ENCODE measurements around the gene CSF3R.

- TF ChIP-seq POLR2A (IDR thresholded peaks at IDR 0.05; ENCODE audit: low read depth, low read length) (no peak), POLR2AphosphoS5 (IDR thresholded peaks at IDR 0.05; ENCODE audit: low read depth, low read length) (no peak)
These were observed 63.1 kb downstream of the CSF3R start for GRCh38 chr1:36419569-36419968.
